ENCODE data around the gene SOHLH1. TPM values are rescaled to one million over a fixed set of nuclear protein-coding genes. Genes with fewer than 3 reads are reported as not detected.
"Not testable (repeated sequence)": the region's sequence is repeated elsewhere in the genome, so short reads cannot be mapped to it uniquely, and the experiment has no call there.

The SOHLH1 gene
- total and polyA plus RNA-seq, 10 of the 15 experiments (the other 5 are each of a cell fraction or from before 2014, with no cell fraction given) = not detected

GRCh38 chr9:135672786-135673185 is 26.5 kb downstream of the SOHLH1 start:
- SMC1A ChIA-PET (ENCODE audit: uncharacterized antibody, unreplicated experiment) = interaction anchor here (0.6 kb wide), 1 partner anchor 52 kb away, joined by 3 read pairs; no protein-coding TSS in a partner anchor
- in situ Hi-C loops (cut with MboI); intact Hi-C loops (cut with micrococcal nuclease; ENCODE audit: unreplicated experiment): not testable (repeated sequence)

GRCh38 chr9:135671591-135672041 is 27.7 kb downstream of the SOHLH1 start:
- Histone ChIP-seq H3K27me3 (replicated peaks in 1 of 2; ENCODE audit: control insufficient read depth in 2 of 2, insufficient read depth in 2 of 2, low read length in 1 of 2) (no peaks in the 10 kb centered on the region), H3K79me2 (ENCODE audit: control insufficient read depth, insufficient read depth, low read length) (no peaks in the 10 kb centered on the region), H3K9me3 (replicated peaks; ENCODE audit: control insufficient read depth, insufficient read depth, low read length) (no peaks in the 10 kb centered on the region), H2AFZ (ENCODE audit: control insufficient read depth, low read depth, low read length) (no peak overlapping the region), H3K36me3 (ENCODE audit: control insufficient read depth in 2 of 2, insufficient read depth in 2 of 2, low read length in 1 of 2) (no peaks in the 10 kb centered on the region), H4K20me1 (ENCODE audit: control insufficient read depth, insufficient read depth) (no peaks in the 10 kb centered on the region), H3K9ac (ENCODE audit: control insufficient read depth, insufficient read depth, low read length) (no peak overlapping the region), H3K4me1 (ENCODE audit: control insufficient read depth, insufficient read depth, low read length) (no peaks in the 10 kb centered on the region), H3K4me3 (no peak overlapping the region), H3K4me2 (ENCODE audit: control insufficient read depth, insufficient read depth) (no peak overlapping the region), H3K27ac (ENCODE audit: control insufficient read depth, insufficient read depth) (no peak overlapping the region)
- BruUV-seq (replicated peaks) = no TSS peak
- in situ Hi-C loops (cut with MboI) (no loop called here), intact Hi-C loops (cut with micrococcal nuclease; ENCODE audit: unreplicated experiment) (no loop called here)
- DNase-seq (ENCODE audit: low read depth, low spot score) = no peak
- ATAC-seq = no peak
- no peak for TF ChIP-seq SMARCA5 (IDR thresholded peaks at IDR 0.05)
- no peak for TF ChIP-seq PAX5 (IDR thresholded peaks at IDR 0.05; ENCODE audit: borderline replicate concordance, low read depth, low read length)
- TF ChIP-seq TAF1 (IDR thresholded peaks at IDR 0.05; ENCODE audit: borderline replicate concordance, low read depth, low read length) = no peak
- TF ChIP-seq JUND (IDR thresholded peaks at IDR 0.05; ENCODE audit: low read depth, low read length) = no peak
- TF ChIP-seq CHD1 (IDR thresholded peaks at IDR 0.05; ENCODE audit: low read depth, low read length) = no peak
- TF ChIP-seq E4F1 (IDR thresholded peaks at IDR 0.05; ENCODE audit: borderline replicate concordance, partially characterized antibody) = no peak
- TF ChIP-seq IRF3 (IDR thresholded peaks at IDR 0.05) = no peak
- TF ChIP-seq NR2F1 (conservative IDR thresholded peaks at IDR 0.05) = no peak
- no peak for TF ChIP-seq RB1 (IDR thresholded peaks at IDR 0.05; ENCODE audit: borderline replicate concordance)
- TF ChIP-seq FOS (IDR thresholded peaks at IDR 0.05; ENCODE audit: borderline replicate concordance, extremely low read depth, insufficient read length) = no peak
- no peak for TF ChIP-seq KDM1A (IDR thresholded peaks at IDR 0.05; ENCODE audit: borderline replicate concordance)
- TF ChIP-seq ZNF207 (IDR thresholded peaks at IDR 0.05; ENCODE audit: borderline replicate concordance) = no peak
- SMC1A ChIA-PET (ENCODE audit: uncharacterized antibody, unreplicated experiment) = no interaction called here
- RAD21 ChIA-PET (ENCODE audit: unreplicated experiment) = no interaction called here
- 49% methylated on average over 17 of the region's 17 CpGs for WGBS (ENCODE audit: insufficient coverage, insufficient replicate concordance, low lambda C conversion rate, missing lambda C conversion rate)
- CTCF ChIA-PET = no interaction called here
- FAIRE-seq = no peak
- POLR2A ChIA-PET = no interaction called here

More at GRCh38 chr9:135672786-135673185, 26.5 kb downstream of the SOHLH1 start:
- RAD21 ChIA-PET (ENCODE audit: unreplicated experiment); H3K9ac ChIP-seq (ENCODE audit: control insufficient read depth, insufficient read depth, low read length); H2AFZ ChIP-seq (ENCODE audit: control insufficient read depth, low read depth, low read length); H4K20me1 ChIP-seq (ENCODE audit: control insufficient read depth, insufficient read depth); H3K27me3 ChIP-seq (replicated peaks in 1 of 2; ENCODE audit: control insufficient read depth in 2 of 2, insufficient read depth in 2 of 2, low read length in 1 of 2); CTCF ChIA-PET; BruUV-seq (replicated peaks); ATAC-seq; H3K4me2 ChIP-seq (ENCODE audit: control insufficient read depth, insufficient read depth); DNase-seq (ENCODE audit: low read depth, low spot score); H3K27ac ChIP-seq (ENCODE audit: control insufficient read depth, insufficient read depth); H3K4me1 ChIP-seq (ENCODE audit: control insufficient read depth, insufficient read depth, low read length); POLR2A ChIA-PET; H3K9me3 ChIP-seq (replicated peaks; ENCODE audit: control insufficient read depth, insufficient read depth, low read length); FAIRE-seq; H3K79me2 ChIP-seq (ENCODE audit: control insufficient read depth, insufficient read depth, low read length); H3K36me3 ChIP-seq (ENCODE audit: control insufficient read depth in 2 of 2, insufficient read depth in 2 of 2, low read length in 1 of 2); H3K4me3 ChIP-seq: not testable (repeated sequence)
- 41% methylated on average over 7 of the region's 7 CpGs for WGBS (ENCODE audit: insufficient coverage, insufficient replicate concordance, low lambda C conversion rate, missing lambda C conversion rate)

Data from GM12878 (cell line).